H1 (cell line): Measurements from ENCODE around the gene SBSN. TPM values are rescaled to one million over a fixed set of nuclear protein-coding genes. Genes with fewer than 3 reads are reported as not detected.

ENCODE experiments used
- CTCF ChIA-PET: fragments of 300-600 bp; sonication (Branson Sonifier 250); formaldehyde crosslinking; loops from one replicate; lab custom pipeline; 2021; ENCODE audit not compliant: partially characterized antibody; lab: Charles Lee
- POLR2A ChIA-PET: fragments of 300-600 bp; sonication (Branson Sonifier 250); formaldehyde crosslinking; loops from one replicate; lab custom pipeline; 2021; ENCODE audit warnings: inconsistent platforms; ENCODE audit not compliant: partially characterized antibody; lab: Charles Lee
- DNase-seq, 2 experiments: peaks; one replicate each; pipeline versions ENCODE4 v3.0.0 to v3.0.0-alpha.2; 2010 to 2022; ENCODE audit warnings: low spot score in 2 of 2, low read depth in 1 of 2, mixed read lengths in 1 of 2
- FAIRE-seq: peaks from 2 replicates; lab custom pipeline; 2011; peaks lifted over from hg19 to GRCh38; lab: Jason Lieb, UNC
- H2AFZ ChIP-seq: 2 replicates; pipeline ENCODE4 v1.8.1; 2012; ENCODE audit warnings: low read length, inconsistent platforms
- H2AK5ac ChIP-seq: 2 replicates; pipeline ENCODE4 v1.6.1; 2013; ENCODE audit warnings: low read depth, low read length
- H2BK120ac ChIP-seq: replicated peaks from 2 replicates; pipeline ENCODE3; 2013; ENCODE audit warnings: low read depth, low read length, inconsistent platforms
- H2BK12ac ChIP-seq: 2 replicates; pipeline ENCODE4 v1.6.1; 2013; ENCODE audit warnings: low read depth, low read length
- H2BK15ac ChIP-seq: 2 replicates; pipeline ENCODE4 v1.6.1; 2013; ENCODE audit warnings: low read length
- H2BK20ac ChIP-seq: 2 replicates; pipeline ENCODE4 v1.6.1; 2013; ENCODE audit warnings: low read length
- H2BK5ac ChIP-seq: 2 replicates; pipeline ENCODE4 v1.6.1; 2013; ENCODE audit warnings: low read depth, low read length
- H3K14ac ChIP-seq: 2 replicates; pipeline ENCODE4 v1.6.1; 2013; ENCODE audit warnings: inconsistent platforms; ENCODE audit not compliant: insufficient read length
- H3K18ac ChIP-seq: 2 replicates; pipeline ENCODE4 v1.6.1; 2013; ENCODE audit warnings: low read length; ENCODE audit errors: extremely low read depth
- H3K23ac ChIP-seq: 2 replicates; pipeline ENCODE4 v1.6.1; 2013; ENCODE audit warnings: inconsistent platforms; ENCODE audit not compliant: insufficient read length
- H3K23me2 ChIP-seq: 2 replicates; pipeline ENCODE4 v1.6.1; 2013; ENCODE audit warnings: low read depth, low read length
- H3K27ac ChIP-seq: 2 replicates; pipeline ENCODE4 v1.6.1; 2011; ENCODE audit warnings: low read depth, low read length, inconsistent platforms
- H3K27me3 ChIP-seq, 4 experiments: replicated peaks in 1 of 4; 1 replicate in 1 of 4; 2 replicates in 3 of 4; pipeline versions ENCODE4 v1.6.1 to v1.8.1; 2011 to 2013; ENCODE audit warnings: low read length in 3 of 4, mild to moderate bottlenecking in 3 of 4, inconsistent platforms in 2 of 4, mixed read lengths in 2 of 4, moderate library complexity in 1 of 4; ENCODE audit not compliant: control insufficient read depth in 3 of 4, insufficient read depth in 3 of 4; ENCODE audit errors: extremely low read depth in 1 of 4
- H3K36me3 ChIP-seq, 4 experiments: 2 replicates each; pipeline versions ENCODE4 v1.6.1 to v1.8.1; 2011 to 2013; ENCODE audit warnings: mild to moderate bottlenecking in 4 of 4, low read length in 3 of 4, moderate library complexity in 2 of 4, control low read depth in 1 of 4, inconsistent platforms in 1 of 4; ENCODE audit not compliant: insufficient read depth in 4 of 4, control insufficient read depth in 2 of 4
- H3K4ac ChIP-seq: replicated peaks from 2 replicates; pipeline ENCODE3; 2013; ENCODE audit warnings: low read length, low read depth, mixed read lengths, inconsistent platforms; ENCODE audit not compliant: insufficient read length
- H3K4me1 ChIP-seq, 4 experiments: replicated peaks in 1 of 4; 1 replicate in 1 of 4; 2 replicates in 3 of 4; pipeline versions ENCODE4 v1.6.1 to v1.8.1; 2011 to 2013; ENCODE audit warnings: low read length in 3 of 4, inconsistent platforms in 2 of 4, mixed read lengths in 1 of 4; ENCODE audit not compliant: insufficient read depth in 4 of 4, control insufficient read depth in 3 of 4
- H3K4me2 ChIP-seq, 2 experiments: 2 replicates each; pipeline versions ENCODE4 v1.6.1 to v1.8.1; 2011 to 2013; ENCODE audit warnings: low read depth in 2 of 2, low read length in 2 of 2, control low read depth in 1 of 2, inconsistent platforms in 1 of 2, mild to moderate bottlenecking in 1 of 2; ENCODE audit not compliant: insufficient read depth in 1 of 2
- H3K4me3 ChIP-seq, 4 experiments: fragments of 200-600, 300-600 bp in 1 of 4; sonication (generic), shearing (Covaris generic), sonication (Bioruptor Twin) in 1 of 4; 2 replicates each; pipeline versions ENCODE4 v1.5.1 to v1.8.1; 2011 to 2016; ENCODE audit warnings: low read length in 4 of 4, low read depth in 3 of 4, control low read depth in 2 of 4, inconsistent platforms in 2 of 4, mild to moderate bottlenecking in 2 of 4, mixed read lengths in 1 of 4, moderate library complexity in 1 of 4; ENCODE audit not compliant: insufficient read depth in 2 of 4; ENCODE audit errors: extremely low read depth in 1 of 4
- H3K56ac ChIP-seq: replicated peaks from 2 replicates; pipeline ENCODE3; 2013; ENCODE audit warnings: low read depth, mild to moderate bottlenecking, mixed read lengths, low read length, inconsistent platforms; ENCODE audit not compliant: insufficient read length
- H3K79me1 ChIP-seq: 2 replicates; pipeline ENCODE4 v1.6.1; 2013; ENCODE audit warnings: low read depth, low read length, control low read depth
- H3K79me2 ChIP-seq, 2 experiments: 2 replicates each; pipeline versions ENCODE4 v1.6.1 to v1.8.1; 2012 to 2013; ENCODE audit warnings: low read length in 2 of 2, mild to moderate bottlenecking in 2 of 2, inconsistent platforms in 1 of 2; ENCODE audit not compliant: insufficient read depth in 2 of 2, control insufficient read depth in 1 of 2
- H3K9ac ChIP-seq, 4 experiments: replicated peaks in 1 of 4; 1 replicate in 1 of 4; 2 replicates in 3 of 4; pipeline versions ENCODE4 v1.6.1 to v1.8.1; 2011 to 2013; ENCODE audit warnings: low read depth in 3 of 4, low read length in 3 of 4, control low read depth in 2 of 4, mild to moderate bottlenecking in 2 of 4, moderate library complexity in 2 of 4, inconsistent platforms in 1 of 4; ENCODE audit errors: extremely low read depth in 1 of 4
- H3K9me3 ChIP-seq, 2 experiments: 2 replicates each; pipeline versions ENCODE4 v1.6.1 to v1.8.1; 2012 to 2013; ENCODE audit warnings: mild to moderate bottlenecking in 2 of 2, moderate library complexity in 2 of 2, control low read depth in 1 of 2, inconsistent platforms in 1 of 2, low read depth in 1 of 2, low read length in 1 of 2, mixed read lengths in 1 of 2; ENCODE audit not compliant: insufficient read depth in 2 of 2
- H4K20me1 ChIP-seq, 2 experiments: replicated peaks in 1 of 2; 2 replicates each; pipeline versions ENCODE3 to v1.8.1; 2011 to 2013; ENCODE audit warnings: inconsistent platforms in 2 of 2, low read length in 2 of 2, mild to moderate bottlenecking in 1 of 2; ENCODE audit not compliant: insufficient read depth in 2 of 2, control insufficient read depth in 1 of 2
- H4K5ac ChIP-seq: 2 replicates; pipeline ENCODE4 v1.6.1; 2013; ENCODE audit warnings: low read length, low read depth, mixed read lengths, inconsistent platforms; ENCODE audit not compliant: insufficient read length
- H4K8ac ChIP-seq: 2 replicates; pipeline ENCODE4 v1.8.0; 2013; ENCODE audit warnings: mild to moderate bottlenecking, moderate library complexity, low read length, inconsistent platforms; ENCODE audit not compliant: insufficient read depth; ENCODE audit errors: extremely low read depth
- H4K91ac ChIP-seq: replicated peaks from 2 replicates; pipeline ENCODE3; 2013; ENCODE audit warnings: low read length, mixed read lengths, inconsistent platforms; ENCODE audit not compliant: insufficient read length
- BRCA1 ChIP-seq: IDR thresholded peaks from 2 replicates; pipeline ENCODE4 v1.6.1; 2012; ENCODE audit warnings: low read depth, low read length, improper control_type of control experiment
- EP300 ChIP-seq, 2 experiments: IDR thresholded peaks; 1 replicate in 1 of 2; 2 replicates in 1 of 2; pipeline ENCODE4 v1.6.1; 2011 to 2012; ENCODE audit warnings: low read depth in 2 of 2, low read length in 2 of 2, mild to moderate bottlenecking in 2 of 2, borderline replicate concordance in 1 of 2, inconsistent platforms in 1 of 2, moderate library complexity in 1 of 2
- GABPA ChIP-seq: IDR thresholded peaks from 2 replicates; pipeline ENCODE4 v1.6.1; 2011; ENCODE audit warnings: mild to moderate bottlenecking, low read length, moderate library complexity, borderline replicate concordance; ENCODE audit not compliant: insufficient read depth
- JUN ChIP-seq: IDR thresholded peaks from 2 replicates; pipeline ENCODE4 v1.6.1; 2011; ENCODE audit warnings: low read depth, mild to moderate bottlenecking, improper control_type of control experiment, low read length
- MAX ChIP-seq: IDR thresholded peaks from 2 replicates; pipeline ENCODE4 v1.6.1; 2012; ENCODE audit warnings: inconsistent platforms
- NANOG ChIP-seq: IDR thresholded peaks from 2 replicates; pipeline ENCODE4 v1.6.1; 2011; ENCODE audit warnings: low read length, low read depth, mild to moderate bottlenecking, inconsistent platforms; ENCODE audit not compliant: insufficient read depth, poor library complexity, severe bottlenecking
- PHF8 ChIP-seq: fragments of 200-600 bp; sonication (generic); conservative IDR thresholded peaks from 2 replicates; pipeline ENCODE4 v1.7.1; 2012; ENCODE audit warnings: low read depth, mild to moderate bottlenecking, inconsistent platforms, low read length, moderate library complexity
- RFX5 ChIP-seq: IDR thresholded peaks from 2 replicates; pipeline ENCODE4 v1.6.1; 2011; ENCODE audit warnings: low read depth, low read length, improper control_type of control experiment, borderline replicate concordance
- SIN3A ChIP-seq, 2 experiments: IDR thresholded peaks in 1 of 2; conservative IDR thresholded peaks in 1 of 2; 2 replicates each; pipeline ENCODE4 v1.6.1; 2011 to 2012; ENCODE audit warnings: low read length in 2 of 2, improper control_type of control experiment in 1 of 2, low read depth in 1 of 2, mild to moderate bottlenecking in 1 of 2
- SUZ12 ChIP-seq: fragments of 200-600 bp; sonication (generic); IDR thresholded peaks from 2 replicates; pipeline ENCODE4 v1.6.1; 2012; ENCODE audit warnings: mild to moderate bottlenecking, inconsistent platforms, low read length, moderate library complexity, mixed read lengths
- WGBS, 2 experiments: shearing (Covaris generic) in 1 of 2; methylation state at CpG; one replicate each; pipeline versions ENCODE4 v1.1.6 to v1.1.7; 2013 to 2015; ENCODE audit warnings: low lambda C conversion rate in 2 of 2, mixed read lengths in 2 of 2, inconsistent platforms in 1 of 2, low coverage in 1 of 2, missing lambda C conversion rate in 1 of 2; ENCODE audit not compliant: insufficient replicate concordance in 2 of 2, insufficient coverage in 1 of 2, insufficient read length in 1 of 2; ENCODE audit errors: extremely low coverage in 1 of 2, missing lambda C conversion rate in 1 of 2; 5-methylcytosine and 5-hydroxymethylcytosine counted together
- polyA plus RNA-seq, 7 experiments: library from polyadenylated mRNA; depleted of rRNA in 3 of 7; stranded (reverse) in 5 of 7; unstranded in 2 of 7; fragments of >200 nt in 5 of 7; fragments of 200-250 nt in 2 of 7; gene quantifications; 1 replicate in 5 of 7; 2 replicates in 1 of 7; 4 replicates in 1 of 7; pipeline versions ENCODE4 v1.2.1 to v1.2.3, GENCODE V29; 2011 to 2013; ENCODE audit warnings: missing spikeins in 2 of 7, mixed read lengths in 2 of 7
- total RNA-seq: library from RNA; stranded (reverse); fragmentation: NEBNext Ultra II Directional; extraction: Animal tissue kit (Norgen Biotek cat#: 25700); gene quantifications from 2 replicates; pipeline ENCODE4 v1.2.1, GENCODE V29; 2021

SBSN gene
- total and polyA plus RNA-seq, 2 of the 8 experiments (the other 6 are each of a cell fraction or from before 2014, with no cell fraction given): not detected

GRCh38 chr19:35543280-35544109 lies 15.4 kb upstream of the SBSN start:
- peak overlapping the region; percentile 84 to 90; a peak in 3 of 4 replicates for H3K4me2 ChIP-seq
- POLR2A ChIA-PET: interaction anchor here (0.7 to 4.6 kb wide), 10 partner anchors 8 to 160 kb away, joined by 3 to 23 read pairs (median 3); no protein-coding TSS in a partner anchor
- no peak for TF ChIP-seq PHF8
- TF ChIP-seq SUZ12: no peak
- no peak for TF ChIP-seq RFX5
- TF ChIP-seq JUN: no peak
- TF ChIP-seq MAX: no peak
- TF ChIP-seq GABPA: no peak
- no peak for TF ChIP-seq SIN3A (conservative IDR thresholded peaks at IDR 0.05 in 1 of 2, IDR thresholded peaks at IDR 0.05 in 1 of 2; ENCODE audit: low read depth in 1 of 2, low read length in 2 of 2)
- TF ChIP-seq EP300 (IDR thresholded peaks at IDR 0.05; ENCODE audit: borderline replicate concordance in 1 of 2, low read depth in 2 of 2, low read length in 2 of 2): no peak
- no peak for TF ChIP-seq NANOG
- no peak for TF ChIP-seq BRCA1

More at GRCh38 chr19:35543280-35544109, 15.4 kb upstream of the SBSN start:
- Histone ChIP-seq H3K9ac (no peak overlapping the region), H2BK120ac (no peak overlapping the region), H3K4ac (no peak overlapping the region), H3K18ac (no peak overlapping the region), H3K27ac (no peak overlapping the region), H2AFZ (no peak overlapping the region), H3K4me3 (peak overlapping the region in 1 of 4 experiments; percentile 93; a peak in 2 of 8 replicates), H4K8ac (no peak overlapping the region), H4K5ac (no peak overlapping the region), H2BK12ac (no peak overlapping the region), H2BK15ac (no peak overlapping the region), H3K79me1 (peaks cover 18% of the 10 kb centered on the region; the same call in 1 of the 2 replicates), H2BK20ac (no peak overlapping the region), H4K91ac (no peak overlapping the region), H3K56ac (no peak overlapping the region), H3K27me3 (no peaks in the 10 kb centered on the region), H3K9me3 (no peaks in the 10 kb centered on the region), H3K14ac (no peak overlapping the region), H4K20me1 (peaks cover 5 to 16% of the 10 kb centered on the region in 2 experiments), H3K79me2 (peaks cover 0 to 31% of the 10 kb centered on the region in 2 experiments; a peak in 2 of 4 replicates), H3K4me1 (peaks cover 0 to 13% (median 2%) of the 10 kb centered on the region in 4 experiments; a peak in 3 of 7 replicates), H3K23ac (no peak overlapping the region), H2BK5ac (no peak overlapping the region), H2AK5ac (no peak overlapping the region), H3K23me2 (peaks cover 10% of the 10 kb centered on the region; the same call in 1 of the 2 replicates), H3K36me3 (peaks cover 0 to 18% (median 9%) of the 10 kb centered on the region in 4 experiments; a peak in 5 of 8 replicates)
- 93% methylated on average over 14 of the region's 15 CpGs; no CpG with 5 or more reads in 1 of the 2 experiments for WGBS, 2 experiments
- CTCF ChIA-PET: interaction anchor here (0.9 to 1.5 kb wide), 4 partner anchors 33 to 49 kb away, joined by 3 to 6 read pairs (median 4); no protein-coding TSS in a partner anchor
- DNase-seq: no peak
- FAIRE-seq: no peak
